ENCODE measurements around the gene RNF157. TPM values are rescaled to one million over a fixed set of nuclear protein-coding genes. Genes with fewer than 3 reads are reported as not detected.

Gene RNF157
- total and polyA plus RNA-seq, 2 of the 13 experiments (the other 11 are each of a cell fraction or from before 2014, with no cell fraction given): 0.44 to 1.5 TPM

GRCh38 chr17:76104140-76104895 lies 136.0 kb downstream of the RNF157 start (continued):
- TF ChIP-seq ATF4 (CRISPR knock-in tag; IDR thresholded peaks at IDR 0.05) (0 out of 4 replicates have a peak, but pooled peaks of 1 of the 2 experiments have one; percentile 22), ZNF737 (CRISPR knock-in tag; IDR thresholded peaks at IDR 0.05; ENCODE audit: borderline replicate concordance) (no peak), ZNF292 (CRISPR knock-in tag; IDR thresholded peaks at IDR 0.05; ENCODE audit: borderline replicate concordance, low read depth) (no peak), ZBTB37 (CRISPR knock-in tag; IDR thresholded peaks at IDR 0.05) (0 out of 2 replicates have a peak, but pooled peaks have one; percentile 59), ZNF432 (CRISPR knock-in tag; IDR thresholded peaks at IDR 0.05; ENCODE audit: borderline replicate concordance) (no peak), ZNF451 (CRISPR knock-in tag; IDR thresholded peaks at IDR 0.05) (no peak), ZFP41 (CRISPR knock-in tag; IDR thresholded peaks at IDR 0.05; ENCODE audit: borderline replicate concordance) (no peak), NFKB2 (CRISPR knock-in tag; IDR thresholded peaks at IDR 0.05; ENCODE audit: borderline replicate concordance) (peak; percentile 13; the same call in 1 of the 2 replicates), ZFYVE20 (CRISPR knock-in tag; IDR thresholded peaks at IDR 0.05; ENCODE audit: borderline replicate concordance, low read depth) (no peak; the same call in 1 of the 2 replicates), HNRNPLL (IDR thresholded peaks at IDR 0.05; ENCODE audit: low read depth, low read length, poor library complexity, severe bottlenecking) (no peak), NFIB (CRISPR knock-in tag; IDR thresholded peaks at IDR 0.05; ENCODE audit: borderline replicate concordance) (no peak), KLF6 (CRISPR knock-in tag; IDR thresholded peaks at IDR 0.05) (no peak), ZNF7 (CRISPR knock-in tag; IDR thresholded peaks at IDR 0.05) (no peak), ZNF326 (CRISPR knock-in tag; IDR thresholded peaks at IDR 0.05; ENCODE audit: borderline replicate concordance) (no peak)
